GM11168 (cell line): ENCODE data around the gene RGCC.
"Not testable (repeated sequence)": the region's sequence is repeated elsewhere in the genome, so short reads cannot be mapped to it uniquely, and the experiment has no call there.

Experiments used
- in situ Hi-C: fragments of 300-500 bp; cut with MboI; formaldehyde crosslinking; loops from one replicate; pipeline ENCODE4 v1.12.0; 2022; ENCODE audit warnings: low sequenced_read_pairs; ENCODE audit not compliant: unreplicated experiment

Gene RGCC, protein sequence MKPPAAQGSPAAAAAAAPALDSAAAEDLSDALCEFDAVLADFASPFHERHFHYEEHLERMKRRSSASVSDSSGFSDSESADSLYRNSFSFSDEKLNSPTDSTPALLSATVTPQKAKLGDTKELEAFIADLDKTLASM

GRCh38 chr13:41456768-41457588, at the start of gene RGCC:
TSS of gene RGCC (plus strand) at chr13:41457550. CDS start at chr13:41457708, 158 bp downstream.
- in situ Hi-C loops, result no loop called here

DNA sequence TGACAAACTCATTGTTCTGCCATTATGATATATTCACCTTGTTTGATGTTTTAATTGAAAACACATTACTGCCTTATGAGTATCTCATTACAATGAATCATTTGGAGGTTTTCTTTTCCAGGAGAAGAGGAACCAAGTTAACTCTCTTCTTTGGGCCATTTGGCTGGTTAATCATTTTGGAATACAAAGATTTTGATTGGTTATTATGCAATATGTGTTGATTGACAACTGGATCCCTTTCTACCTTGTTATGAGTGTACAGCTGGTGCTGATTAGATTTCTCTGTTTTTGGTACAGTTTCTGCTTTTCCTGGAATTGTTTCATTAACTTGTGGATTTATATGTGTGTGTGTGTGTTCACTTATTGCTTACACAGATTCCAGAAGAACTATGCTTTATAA, 49.2 kb upstream of the RGCC start:
- in situ Hi-C loops, result loop anchor here (25.0 kb wide), 1 partner anchor 704 kb away; no protein-coding TSS in a partner anchor

DNA sequence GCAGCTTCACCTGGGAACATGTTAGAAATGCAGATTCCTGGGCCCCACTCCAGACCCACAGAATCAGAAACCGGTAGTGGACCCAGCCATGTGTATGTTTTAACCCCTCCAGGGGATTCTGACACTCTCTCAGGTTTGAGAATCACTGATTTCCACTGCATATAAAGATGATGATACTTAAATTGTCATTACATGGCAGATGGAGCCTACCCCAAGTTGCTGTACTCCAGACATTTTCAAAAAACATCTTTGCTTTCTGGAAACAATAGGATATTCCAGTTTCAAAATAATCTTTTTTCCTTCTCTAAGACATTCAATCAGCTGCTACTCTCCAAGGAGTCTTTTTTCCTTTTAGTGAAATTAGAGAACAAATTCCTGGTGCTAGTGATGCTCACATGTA, 48.6 kb upstream of the RGCC start:
- in situ Hi-C loops, result loop anchor here (25.0 kb wide), 1 partner anchor 704 kb away; no protein-coding TSS in a partner anchor

- in situ Hi-C loops, result loop anchor here (25.0 kb wide), 1 partner anchor 703 kb away; no protein-coding TSS in a partner anchor
Measured at GRCh38 chr13:41409611-41410010, 47.7 kb upstream of the RGCC start.

- in situ Hi-C loops, result loop anchor here (25.0 kb wide), 1 partner anchor 701 kb away; no protein-coding TSS in a partner anchor
Measured at GRCh38 chr13:41411060-41411459, 46.3 kb upstream of the RGCC start.

DNA sequence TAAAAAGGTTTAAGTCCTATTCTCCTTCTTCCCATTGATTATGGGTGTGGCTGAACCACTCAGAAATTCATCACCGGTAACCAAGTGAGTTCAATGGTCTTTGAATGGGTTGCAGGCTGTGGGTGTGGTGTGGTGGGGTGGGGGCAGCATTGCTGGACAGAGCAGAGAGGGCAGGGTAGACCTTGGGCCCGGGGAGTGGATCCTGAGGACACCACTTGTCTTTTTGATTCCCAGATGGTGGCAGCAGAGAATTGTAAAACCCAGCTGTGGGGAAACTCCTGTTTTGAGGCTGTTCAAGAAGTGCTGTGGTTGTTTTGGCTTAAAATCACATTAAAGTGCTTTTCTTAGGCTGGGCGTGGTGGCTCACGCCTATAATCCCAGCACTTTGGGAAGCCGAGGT, 45.8 kb upstream of the RGCC start:
- in situ Hi-C loops, result loop anchor here (25.0 kb wide), 1 partner anchor 701 kb away; no protein-coding TSS in a partner anchor

DNA sequence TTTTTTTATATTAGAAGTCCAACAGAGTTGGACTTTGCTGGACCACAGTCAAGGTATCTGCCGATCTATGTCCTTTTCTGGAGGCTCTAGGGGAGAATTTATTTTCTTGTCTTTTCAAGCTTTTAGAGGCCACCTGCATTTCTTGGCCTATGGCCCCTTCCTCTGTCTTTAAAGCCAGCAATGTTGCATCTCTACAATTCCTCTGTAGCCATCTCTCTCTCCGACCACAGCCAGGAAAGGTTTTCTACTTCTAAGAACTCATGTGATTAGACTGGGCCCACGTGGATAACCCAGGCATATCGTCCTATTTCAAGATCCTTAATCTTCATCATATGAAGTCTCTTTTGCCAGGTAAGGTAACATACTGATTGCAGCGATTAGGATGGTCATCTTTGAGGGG, 43.5 kb upstream of the RGCC start:
- in situ Hi-C loops, result loop anchor here (25.0 kb wide), 1 partner anchor 698 kb away; no protein-coding TSS in a partner anchor

- in situ Hi-C loops, result loop anchor here (25.0 kb wide), 1 partner anchor 696 kb away; no protein-coding TSS in a partner anchor
Measured at GRCh38 chr13:41416276-41416675, 41.1 kb upstream of the RGCC start.

GRCh38 chr13:41418027-41418426, 39.3 kb upstream of the RGCC start:
- in situ Hi-C loops, result loop anchor here (25.0 kb wide), 1 partner anchor 694 kb away; no protein-coding TSS in a partner anchor

DNA sequence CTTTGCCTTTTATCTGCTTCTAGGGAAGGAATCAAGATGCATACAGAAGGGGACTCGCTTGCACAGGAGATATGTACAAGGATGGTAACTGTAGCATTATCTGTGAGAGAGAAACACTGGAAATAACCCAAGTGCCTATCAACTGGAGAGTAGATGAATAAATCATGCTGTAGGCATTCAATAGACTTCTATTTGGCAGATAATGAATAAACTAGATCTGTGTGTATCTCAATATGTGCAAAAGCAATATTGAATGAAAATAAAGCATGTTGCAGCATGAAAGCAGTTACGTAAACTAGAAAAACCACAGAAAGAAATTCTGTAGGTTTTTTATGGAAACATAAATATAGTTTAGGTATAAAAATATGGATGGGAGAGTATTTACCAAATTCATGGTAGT, 38.6 kb upstream of the RGCC start:
- in situ Hi-C loops, result loop anchor here (25.0 kb wide), 1 partner anchor 694 kb away; no protein-coding TSS in a partner anchor

GRCh38 chr13:41419206-41419605, 38.1 kb upstream of the RGCC start:
- in situ Hi-C loops, result loop anchor here (25.0 kb wide), 1 partner anchor 693 kb away; no protein-coding TSS in a partner anchor

DNA sequence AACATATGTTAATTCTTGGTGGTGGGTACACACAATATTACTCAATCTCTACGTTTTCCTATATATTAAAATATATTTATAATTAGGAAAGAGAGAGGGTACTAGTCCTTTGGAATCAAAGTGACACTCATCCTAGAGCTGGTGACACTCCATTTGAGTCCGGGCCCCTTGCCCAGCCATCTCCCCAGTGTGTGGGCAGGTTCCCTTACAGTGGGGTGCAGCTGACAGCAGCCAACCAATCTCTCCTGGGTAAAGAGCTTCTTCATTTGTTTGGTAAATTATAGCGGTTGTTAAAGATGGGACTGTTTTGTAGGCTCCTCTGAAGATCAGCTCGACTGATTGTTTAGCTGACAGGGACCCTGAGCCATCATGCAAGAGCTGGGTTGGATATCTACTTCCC, 37.2 kb upstream of the RGCC start:
- in situ Hi-C loops, result loop anchor here (25.0 kb wide), 1 partner anchor 692 kb away; no protein-coding TSS in a partner anchor

DNA sequence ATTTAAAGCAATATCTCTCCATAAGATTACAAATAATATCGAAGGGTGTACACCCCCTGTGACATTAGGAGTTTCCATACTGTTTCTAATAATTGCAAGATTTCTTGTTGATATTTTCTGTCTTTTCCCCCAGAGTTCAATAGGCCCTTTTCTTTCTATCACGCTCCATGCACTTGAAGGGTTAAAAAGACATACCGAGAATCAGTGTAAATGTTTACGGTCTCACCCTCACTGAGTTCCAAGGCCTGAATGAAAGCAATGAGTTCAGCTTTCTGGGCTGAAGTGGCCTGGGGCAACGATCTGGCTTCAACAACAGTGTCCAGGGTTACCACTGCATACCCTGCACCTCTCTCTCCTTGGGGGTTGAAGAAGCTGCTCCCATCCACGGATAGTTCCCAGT, 36.0 kb upstream of the RGCC start:
- in situ Hi-C loops, result loop anchor here (25.0 kb wide), 1 partner anchor 691 kb away; no protein-coding TSS in a partner anchor

DNA sequence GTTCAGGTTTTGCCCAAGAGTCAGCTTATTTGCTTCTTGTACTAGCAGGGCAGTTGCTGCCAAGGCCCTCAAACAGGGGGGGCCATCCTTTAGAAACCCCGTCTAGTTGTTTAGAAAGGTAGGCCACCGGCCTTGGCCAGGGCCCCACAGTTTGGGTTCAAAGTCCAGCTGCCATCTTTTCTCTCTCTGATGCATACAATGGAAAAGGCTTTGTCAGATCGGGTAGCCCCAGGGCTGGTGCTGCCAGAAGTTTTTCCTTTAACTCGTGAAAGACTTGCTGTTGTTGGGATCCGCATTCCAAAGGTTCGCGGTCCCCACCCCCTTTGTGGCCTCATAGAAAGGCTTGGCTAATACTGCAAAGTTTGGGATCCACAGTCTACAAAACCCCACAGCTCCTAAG, 35.4 kb upstream of the RGCC start:
- in situ Hi-C loops, result loop anchor here (25.0 kb wide), 1 partner anchor 690 kb away; no protein-coding TSS in a partner anchor

DNA sequence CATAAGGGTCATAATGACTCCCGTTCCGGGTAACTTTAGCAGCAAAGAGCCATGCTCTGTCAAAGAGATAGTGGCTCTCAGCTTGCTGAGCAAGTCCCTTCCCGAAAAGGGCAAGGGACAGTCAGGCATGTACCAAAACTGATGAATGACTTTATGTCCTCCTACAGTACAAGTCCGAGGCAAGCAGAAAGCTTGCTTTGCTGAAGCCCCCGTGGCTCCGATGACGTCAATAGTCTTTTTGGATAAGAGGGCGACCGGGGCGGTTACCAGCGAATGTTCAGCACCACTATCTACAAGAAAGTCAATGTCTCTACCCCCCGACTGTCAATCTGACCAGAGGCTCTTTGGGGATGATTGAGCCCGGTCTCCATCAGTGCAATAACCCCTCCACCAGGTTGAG, 34.1 kb upstream of the RGCC start:
- in situ Hi-C loops, result loop anchor here (25.0 kb wide), 1 partner anchor 689 kb away; no protein-coding TSS in a partner anchor

GRCh38 chr13:41424675-41425074, 32.7 kb upstream of the RGCC start:
- in situ Hi-C loops, result loop anchor here (25.0 kb wide), 1 partner anchor 688 kb away; no protein-coding TSS in a partner anchor

GRCh38 chr13:41426047-41426446, 31.3 kb upstream of the RGCC start:
- in situ Hi-C loops, result no loop called here

- in situ Hi-C loops, result no loop called here
Measured at GRCh38 chr13:41427666-41428065, 29.7 kb upstream of the RGCC start.

DNA sequence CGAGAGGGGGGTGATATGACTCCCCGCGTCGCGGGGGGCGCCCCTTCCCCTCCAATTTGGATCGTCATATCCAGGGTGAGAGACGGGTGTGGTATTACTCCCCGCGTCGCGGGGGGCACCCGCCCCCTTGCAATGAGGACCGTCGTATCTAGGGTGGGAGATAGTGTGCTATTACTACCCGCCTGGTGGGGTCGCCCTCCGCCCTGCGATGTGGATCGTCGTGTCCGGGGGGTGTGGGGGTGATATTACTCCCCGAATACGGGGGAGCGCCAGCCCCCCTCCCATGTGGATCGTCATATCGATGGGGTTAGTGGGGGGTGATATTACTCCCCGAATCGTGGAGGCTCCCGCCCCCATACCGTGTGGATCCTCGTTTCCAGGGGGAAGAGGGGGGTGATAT, 29.2 kb upstream of the RGCC start:
- in situ Hi-C loops, result no loop called here

DNA sequence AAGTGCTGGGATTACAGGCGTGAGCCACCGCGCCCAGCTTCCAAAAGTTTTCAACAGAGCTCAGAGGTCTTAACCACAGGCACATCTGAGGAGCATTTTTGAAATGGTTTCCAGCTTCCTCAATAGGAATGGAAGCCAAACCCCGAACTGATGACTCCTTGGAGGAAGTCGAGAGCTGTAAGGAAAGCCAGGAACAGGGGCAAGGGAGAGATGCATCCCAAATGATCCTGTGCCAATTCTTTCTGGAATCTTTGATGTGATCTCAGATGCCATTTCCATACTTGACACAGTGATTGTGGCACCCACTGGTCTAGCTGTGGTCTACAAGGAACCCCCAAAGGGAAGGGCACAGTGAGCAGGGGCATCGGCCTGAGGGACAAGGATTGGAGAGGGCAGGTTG, 23.3 kb upstream of the RGCC start:
- in situ Hi-C loops, result not testable (repeated sequence)
